Spleen (tissue), 7 donors: Measurements from ENCODE around the gene ACR.
A peak's percentile ranks its signal among the peaks of the same experiment; 100 is the strongest.

Experiments
- POLR2A ChIP-seq, 3 donors: fragments of 450-650 bp; IDR thresholded peaks; one replicate each; pipeline ENCODE4 v1.5.1; 2017; ENCODE audit warnings: antibody characterized with exemption in 3 of 3, mild to moderate bottlenecking in 1 of 3
- POLR2AphosphoS5 ChIP-seq, 3 donors: sonication (generic); formaldehyde crosslinking; IDR thresholded peaks; one replicate each; pipeline ENCODE4 v1.5.1; 2017; ENCODE audit warnings: antibody characterized with exemption in 3 of 3
- TF ChIP-seq, protein P1 (sequence below), 11 experiments: fragments of 200-600 bp in 7 of 11; fragments of 450-650 bp in 4 of 11; sonication (generic) in 4 of 11; IDR thresholded peaks in 8 of 11; conservative IDR thresholded peaks in 3 of 11; 1 replicate in 7 of 11; 2 replicates in 4 of 11; pipeline versions ENCODE4 v1.4.0 to v1.8.0; 2016 to 2021; ENCODE audit warnings: antibody characterized with exemption in 11 of 11, inconsistent platforms in 4 of 11, mild to moderate bottlenecking in 1 of 11
- donor health status: DM: no; HTN: no; CAD: no; lungs with moderate emphysema.
- donor health status: DM: no; HTN: no; CAD: no.
- donor health status: DM: no; HTN: no; CAD: no.

DNA sequence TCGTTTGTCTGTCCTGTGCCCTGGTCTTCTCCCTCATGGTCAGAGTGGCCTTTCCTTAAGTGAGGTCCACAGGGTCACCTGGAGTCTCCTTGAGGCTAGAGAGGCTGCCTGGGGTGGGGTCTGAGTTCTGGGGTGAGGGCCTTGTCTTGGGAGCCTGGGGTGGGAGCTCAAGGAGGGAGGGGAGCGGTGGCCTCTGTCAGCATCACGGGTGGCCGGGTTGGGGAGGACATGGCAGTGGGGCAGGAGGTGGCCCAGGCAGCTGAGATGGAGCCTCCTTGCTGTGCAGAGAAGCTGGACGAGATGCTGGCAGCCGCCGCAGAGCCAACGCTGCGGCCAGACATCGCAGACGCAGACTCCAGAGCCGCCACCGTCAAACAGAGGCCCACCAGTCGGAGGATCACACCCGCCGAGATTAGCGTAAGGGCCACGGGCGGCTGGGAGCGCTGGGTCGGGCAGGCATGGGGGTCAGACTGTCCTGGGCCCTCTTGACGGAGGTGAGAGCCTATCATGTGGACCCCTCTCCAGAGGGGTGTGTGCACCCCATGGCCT lies 23.3 kb upstream of the ACR start:
- TF ChIP-seq, protein P1, sequence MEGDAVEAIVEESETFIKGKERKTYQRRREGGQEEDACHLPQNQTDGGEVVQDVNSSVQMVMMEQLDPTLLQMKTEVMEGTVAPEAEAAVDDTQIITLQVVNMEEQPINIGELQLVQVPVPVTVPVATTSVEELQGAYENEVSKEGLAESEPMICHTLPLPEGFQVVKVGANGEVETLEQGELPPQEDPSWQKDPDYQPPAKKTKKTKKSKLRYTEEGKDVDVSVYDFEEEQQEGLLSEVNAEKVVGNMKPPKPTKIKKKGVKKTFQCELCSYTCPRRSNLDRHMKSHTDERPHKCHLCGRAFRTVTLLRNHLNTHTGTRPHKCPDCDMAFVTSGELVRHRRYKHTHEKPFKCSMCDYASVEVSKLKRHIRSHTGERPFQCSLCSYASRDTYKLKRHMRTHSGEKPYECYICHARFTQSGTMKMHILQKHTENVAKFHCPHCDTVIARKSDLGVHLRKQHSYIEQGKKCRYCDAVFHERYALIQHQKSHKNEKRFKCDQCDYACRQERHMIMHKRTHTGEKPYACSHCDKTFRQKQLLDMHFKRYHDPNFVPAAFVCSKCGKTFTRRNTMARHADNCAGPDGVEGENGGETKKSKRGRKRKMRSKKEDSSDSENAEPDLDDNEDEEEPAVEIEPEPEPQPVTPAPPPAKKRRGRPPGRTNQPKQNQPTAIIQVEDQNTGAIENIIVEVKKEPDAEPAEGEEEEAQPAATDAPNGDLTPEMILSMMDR (IDR thresholded peaks at IDR 0.05 in 8 of 11, conservative IDR thresholded peaks at IDR 0.05 in 3 of 11) = no peak
- TF ChIP-seq POLR2A (IDR thresholded peaks at IDR 0.05) (no peak), POLR2AphosphoS5 (IDR thresholded peaks at IDR 0.05) (peak in 1 of 3 donors; percentile 54)
